K562 (cell line): ENCODE results near the gene AP1AR. TPM values are rescaled to one million over a fixed set of nuclear protein-coding genes. Genes with fewer than 3 reads are reported as not detected.
A peak's percentile ranks its signal among the peaks of the same experiment; 100 is the strongest.

Source experiments
- ATAC-seq: fragments of 200-7000 bp; cut with Tn5 transposase; 3 replicates; pipeline ENCODE4 v1.9.1; 2020; ENCODE audit warnings: moderate library complexity
- BruUV-seq: library from RNA; stranded (reverse); fragments of 400-500 nt; replicated peaks from 2 replicates; lab custom pipeline; 2021; lab: Mats Ljungman, UMichigan
- CTCF ChIA-PET: fragments of 300-600 bp; formaldehyde crosslinking; extraction: SDS; loops from one replicate; lab custom pipeline; 2021; ENCODE audit warnings: low intra/inter-chr PET ratio; lab: Yijun Ruan, JAX
- POLR2A ChIA-PET: fragments of 300-600, 350-650 bp; sonication (Branson Sonifier 250); formaldehyde crosslinking; extraction: SDS; loops from one replicate; lab custom pipeline; 2021; ENCODE audit warnings: antibody characterized with exemption, inconsistent platforms; lab: Yijun Ruan, JAX
- DNase-seq, 4 experiments: peaks; one replicate each; pipeline versions ENCODE4 v3.0.0 to v3.0.0-alpha.2; 2011 to 2018; ENCODE audit warnings: low spot score in 3 of 4, mixed read lengths in 3 of 4; ENCODE audit errors: extremely low read depth in 1 of 4
- FAIRE-seq: peaks from 2 replicates; lab custom pipeline; 2011; peaks lifted over from hg19 to GRCh38; lab: Jason Lieb, UNC
- H2AFZ ChIP-seq: 2 replicates; pipeline ENCODE4 v1.6.0; 2011; ENCODE audit warnings: low read depth, low read length, control low read depth, inconsistent platforms
- H3K27ac ChIP-seq: fragments of 200-600 bp; 3 replicates; pipeline ENCODE4 v1.8.0; 2011; ENCODE audit warnings: low read depth, mild to moderate bottlenecking, control low read depth, inconsistent platforms, low read length, moderate library complexity, mixed read lengths; ENCODE audit errors: extremely low read depth
- H3K27me3 ChIP-seq, 2 experiments: fragments of 300-600 bp in 1 of 2; 2 replicates in 1 of 2; 3 replicates in 1 of 2; pipeline versions ENCODE4 v1.6.0 to v1.8.0; 2011; ENCODE audit warnings: inconsistent platforms in 2 of 2, low read length in 2 of 2, mild to moderate bottlenecking in 1 of 2, mixed read lengths in 1 of 2, moderate library complexity in 1 of 2; ENCODE audit not compliant: control insufficient read depth in 2 of 2, insufficient read depth in 2 of 2
- H3K36me3 ChIP-seq: fragments of 300-600 bp; 3 replicates; pipeline ENCODE4 v1.8.0; 2011; ENCODE audit warnings: mild to moderate bottlenecking, low read length, inconsistent platforms; ENCODE audit not compliant: control insufficient read depth, insufficient read depth
- H3K4me1 ChIP-seq, 2 experiments: fragments of 200-600 bp in 1 of 2; replicated peaks in 1 of 2; 2 replicates in 1 of 2; 3 replicates in 1 of 2; pipeline versions ENCODE4 v1.5.1 to v1.8.0; 2011; ENCODE audit warnings: inconsistent platforms in 2 of 2, low read length in 2 of 2, mild to moderate bottlenecking in 1 of 2, mixed read lengths in 1 of 2, moderate library complexity in 1 of 2; ENCODE audit not compliant: control insufficient read depth in 2 of 2, insufficient read depth in 2 of 2
- H3K4me2 ChIP-seq: 2 replicates; pipeline ENCODE4 v1.6.1; 2011; ENCODE audit warnings: low read length, control low read depth, inconsistent platforms, mixed read lengths; ENCODE audit not compliant: insufficient read depth
- H3K4me3 ChIP-seq: fragments of 200-600 bp; sonication (generic), shearing (Covaris generic); 2 replicates; pipeline ENCODE4 v1.5.1; 2016; ENCODE audit warnings: control low read depth, inconsistent platforms
- H3K79me2 ChIP-seq: fragments of 200-600 bp; 3 replicates; pipeline ENCODE4 v1.8.0; 2011; ENCODE audit warnings: low read length, inconsistent platforms; ENCODE audit not compliant: control insufficient read depth, insufficient read depth
- H3K9ac ChIP-seq, 2 experiments: 2 replicates each; pipeline versions ENCODE4 v1.6.0 to v1.6.1; 2011; ENCODE audit warnings: low read depth in 2 of 2, low read length in 2 of 2, control low read depth in 1 of 2, inconsistent platforms in 1 of 2, mild to moderate bottlenecking in 1 of 2, mixed read lengths in 1 of 2; ENCODE audit not compliant: insufficient read depth in 1 of 2
- H3K9me1 ChIP-seq: one replicate; pipeline ENCODE4 v1.6.0; 2011; ENCODE audit warnings: inconsistent platforms, mild to moderate bottlenecking, low read length, moderate library complexity; ENCODE audit not compliant: control insufficient read depth, insufficient read depth
- H3K9me3 ChIP-seq: replicated peaks from 2 replicates; pipeline ENCODE4 v1.5.1; 2011; ENCODE audit warnings: low read depth, low read length, inconsistent platforms; ENCODE audit not compliant: control insufficient read depth, insufficient read depth
- H4K20me1 ChIP-seq: replicated peaks from 2 replicates; pipeline ENCODE4 v1.6.1; 2011; ENCODE audit warnings: low read length, inconsistent platforms, mixed read lengths; ENCODE audit not compliant: control insufficient read depth, insufficient read depth
- BMI1 ChIP-seq: fragments of 150-350 bp; IDR thresholded peaks from 2 replicates; pipeline ENCODE4 v1.6.1; 2014; ENCODE audit warnings: low read length
- CTBP1 ChIP-seq: fragments of 450-650 bp; IDR thresholded peaks from 2 replicates; pipeline ENCODE4 v1.6.1; 2016; ENCODE audit warnings: borderline replicate concordance
- TCF3 ChIP-seq: sonication (generic); formaldehyde crosslinking; IDR thresholded peaks from 2 replicates; pipeline ENCODE4 v1.4.0; 2020; ENCODE audit warnings: mild to moderate bottlenecking, missing genetic modification reagents
- YBX1 ChIP-seq: fragments of 450-650 bp; IDR thresholded peaks from 2 replicates; pipeline ENCODE4 v1.7.1; 2016; ENCODE audit warnings: mild to moderate bottlenecking
- YY1 ChIP-seq, 3 experiments: IDR thresholded peaks; 2 replicates each; pipeline ENCODE4 v1.6.1; 2011; ENCODE audit warnings: low read length in 2 of 3, mild to moderate bottlenecking in 2 of 3, moderate library complexity in 2 of 3, borderline replicate concordance in 1 of 3, control low read depth in 1 of 3, low read depth in 1 of 3; ENCODE audit not compliant: insufficient read depth in 3 of 3, insufficient replicate concordance in 2 of 3, control insufficient read depth in 1 of 3, insufficient read length in 1 of 3; ENCODE audit errors: extremely low read depth in 1 of 3
- ZNF146 ChIP-seq: IDR thresholded peaks from one replicate; pipeline ENCODE4 v1.6.1; 2018; ENCODE audit warnings: missing compliant biosample characterization; ENCODE audit not compliant: unreplicated experiment
- ZNF24 ChIP-seq: fragments of 450-650 bp; IDR thresholded peaks from 2 replicates; pipeline ENCODE4 v1.6.1; 2016
- ZNF695 ChIP-seq: fragments of 450-650 bp; formaldehyde crosslinking; IDR thresholded peaks from 2 replicates; pipeline ENCODE4 v1.4.0; 2020; ENCODE audit warnings: mild to moderate bottlenecking, moderate library complexity
- ZNF764 ChIP-seq: fragments of 250-450 bp; sonication (Bioruptor Pico); IDR thresholded peaks from 2 replicates; pipeline ENCODE4 v1.4.0; 2020; ENCODE audit warnings: low read depth, mild to moderate bottlenecking, moderate library complexity
- WGBS: fragments of 100-300 bp; shearing (Covaris generic); methylation state at CpG from one replicate; pipeline ENCODE4 v1.1.6; 2016; ENCODE audit warnings: low coverage, mixed read lengths; ENCODE audit not compliant: insufficient coverage; ENCODE audit errors: missing lambda C conversion rate; 5-methylcytosine and 5-hydroxymethylcytosine counted together
- in situ Hi-C: fragments of 300-500 bp; cut with MboI; formaldehyde crosslinking; loops from 4 replicates; pipeline ENCODE4 v1.15.0; 2018; ENCODE audit warnings: inconsistent platforms, mixed read lengths
- intact Hi-C: fragments of 100-400 bp; cut with micrococcal nuclease; formaldehyde crosslinking; loops from 2 replicates; pipeline ENCODE4 v1.14.2; 2022
- polyA plus RNA-seq, 8 experiments: library from polyadenylated mRNA; depleted of rRNA in 4 of 8; stranded (reverse) in 5 of 8; unstranded in 3 of 8; fragments of >200 nt; fragmentation: Nextera tagmentation in 2 of 8; fragmentation: Illumina TruSeq in 1 of 8; extraction: Ambion mirVana in 2 of 8; extraction: Trizol in 1 of 8; gene quantifications; 2 replicates each; pipeline versions ENCODE4 v1.2.1 to v1.2.3, GENCODE V29; 2011 to 2014; ENCODE audit warnings: inconsistent platforms in 1 of 8, missing spikeins in 1 of 8
- total RNA-seq, 7 experiments: library from RNA; depleted of rRNA in 6 of 7; stranded (reverse); fragments of >200 nt in 6 of 7; fragmentation: Illumina TruSeq in 2 of 7; extraction: Trizol in 2 of 7; gene quantifications; 2 replicates each; pipeline versions ENCODE4 v1.2.1 to v1.2.3, GENCODE V29; 2011 to 2021; ENCODE audit warnings: low replicate concordance in 1 of 7
- TF ChIP-seq, protein P1 (sequence below), 2 experiments: fragments of 450-650 bp; formaldehyde crosslinking in 1 of 2; IDR thresholded peaks; 2 replicates each; pipeline versions ENCODE4 v1.4.0 to v1.6.1; 2014 to 2020; ENCODE audit warnings: mild to moderate bottlenecking in 2 of 2, borderline replicate concordance in 1 of 2, low read depth in 1 of 2
- TF ChIP-seq, protein P2 (sequence below): fragments of 250-450 bp; sonication (Bioruptor Pico); IDR thresholded peaks from 2 replicates; pipeline ENCODE4 v1.5.0; 2021
- TF ChIP-seq, protein P3 (sequence below): fragments of 250-450 bp; sonication (Bioruptor Pico); IDR thresholded peaks from 2 replicates; pipeline ENCODE4 v1.8.0; 2022; ENCODE audit warnings: moderate library complexity, mild to moderate bottlenecking, inconsistent platforms

Gene AP1AR
- total and polyA plus RNA-seq, 9 of the 15 experiments (the other 6 are each of a cell fraction or from before 2014, with no cell fraction given) = 2.6 to 20.7 (median 12.2) TPM

DNA sequence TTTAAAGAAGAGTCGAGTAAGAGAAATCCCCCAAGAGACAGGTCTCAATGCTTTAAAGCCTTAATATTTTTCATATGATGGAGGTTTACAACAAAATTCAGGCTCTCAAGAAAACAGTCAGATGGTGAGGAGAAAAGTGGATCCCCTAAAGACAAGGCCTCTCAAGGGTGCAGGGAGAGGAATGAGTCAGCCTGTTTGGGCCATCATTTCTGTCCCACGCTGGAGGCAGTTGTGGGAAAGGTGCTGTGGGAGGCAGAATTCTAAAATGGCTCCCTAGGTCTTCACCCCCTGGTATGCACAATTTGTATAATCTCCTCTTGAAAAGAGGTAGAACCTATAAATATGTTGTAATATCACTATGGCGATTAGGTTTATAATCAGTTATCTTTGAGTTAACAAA, 58.8 kb downstream of the AP1AR start:
- peaks cover 6 to 11% of the 10 kb centered on the region in 2 experiments; a peak in 4 of 5 replicates for H3K4me1 ChIP-seq
- H2AFZ ChIP-seq = peak overlapping the region; percentile 93
- no peaks in the 10 kb centered on the region for H4K20me1 ChIP-seq
- H3K27me3 ChIP-seq = no peaks in the 10 kb centered on the region
- no peak overlapping the region; the same call in 1 of the 2 replicates for H3K4me2 ChIP-seq
- H3K27ac ChIP-seq = no peak overlapping the region
- H3K9me3 ChIP-seq = no peaks in the 10 kb centered on the region
- no TSS peak for BruUV-seq
- H3K9me1 ChIP-seq = no peaks in the 10 kb centered on the region
- intact Hi-C loops = no loop called here
- no peak overlapping the region for H3K4me3 ChIP-seq
- 25% methylated on average over 3 of the region's 3 CpGs for WGBS
- ATAC-seq (0 out of 3 replicates have a peak, but pooled peaks have one; percentile 10), FAIRE-seq (no peak), DNase-seq (peak in 2 of 4 experiments; percentile 30 to 36)
- POLR2A ChIA-PET = no interaction called here
- no peak overlapping the region for H3K9ac ChIP-seq
- H3K79me2 ChIP-seq = no peaks in the 10 kb centered on the region
- in situ Hi-C loops = no loop called here
- no peaks in the 10 kb centered on the region for H3K36me3 ChIP-seq
- CTCF ChIA-PET = interaction anchor here (0.6 kb wide), 1 partner anchor 76 kb away, joined by 3 read pairs; no protein-coding TSS in a partner anchor
- TF ChIP-seq ZNF764 (CRISPR knock-in tag) = no peak
- TF ChIP-seq, protein P1, sequence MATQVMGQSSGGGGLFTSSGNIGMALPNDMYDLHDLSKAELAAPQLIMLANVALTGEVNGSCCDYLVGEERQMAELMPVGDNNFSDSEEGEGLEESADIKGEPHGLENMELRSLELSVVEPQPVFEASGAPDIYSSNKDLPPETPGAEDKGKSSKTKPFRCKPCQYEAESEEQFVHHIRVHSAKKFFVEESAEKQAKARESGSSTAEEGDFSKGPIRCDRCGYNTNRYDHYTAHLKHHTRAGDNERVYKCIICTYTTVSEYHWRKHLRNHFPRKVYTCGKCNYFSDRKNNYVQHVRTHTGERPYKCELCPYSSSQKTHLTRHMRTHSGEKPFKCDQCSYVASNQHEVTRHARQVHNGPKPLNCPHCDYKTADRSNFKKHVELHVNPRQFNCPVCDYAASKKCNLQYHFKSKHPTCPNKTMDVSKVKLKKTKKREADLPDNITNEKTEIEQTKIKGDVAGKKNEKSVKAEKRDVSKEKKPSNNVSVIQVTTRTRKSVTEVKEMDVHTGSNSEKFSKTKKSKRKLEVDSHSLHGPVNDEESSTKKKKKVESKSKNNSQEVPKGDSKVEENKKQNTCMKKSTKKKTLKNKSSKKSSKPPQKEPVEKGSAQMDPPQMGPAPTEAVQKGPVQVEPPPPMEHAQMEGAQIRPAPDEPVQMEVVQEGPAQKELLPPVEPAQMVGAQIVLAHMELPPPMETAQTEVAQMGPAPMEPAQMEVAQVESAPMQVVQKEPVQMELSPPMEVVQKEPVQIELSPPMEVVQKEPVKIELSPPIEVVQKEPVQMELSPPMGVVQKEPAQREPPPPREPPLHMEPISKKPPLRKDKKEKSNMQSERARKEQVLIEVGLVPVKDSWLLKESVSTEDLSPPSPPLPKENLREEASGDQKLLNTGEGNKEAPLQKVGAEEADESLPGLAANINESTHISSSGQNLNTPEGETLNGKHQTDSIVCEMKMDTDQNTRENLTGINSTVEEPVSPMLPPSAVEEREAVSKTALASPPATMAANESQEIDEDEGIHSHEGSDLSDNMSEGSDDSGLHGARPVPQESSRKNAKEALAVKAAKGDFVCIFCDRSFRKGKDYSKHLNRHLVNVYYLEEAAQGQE (IDR thresholded peaks at IDR 0.05; ENCODE audit: borderline replicate concordance) = no peak
- TF ChIP-seq, protein P1 (CRISPR knock-in tag; IDR thresholded peaks at IDR 0.05; ENCODE audit: low read depth) = no peak
- no peak for TF ChIP-seq TCF3
- peak; percentile 29; the same call in 1 of the 2 replicates for TF ChIP-seq CTBP1
- no peak for TF ChIP-seq ZNF695
- no peak for TF ChIP-seq ZNF146 (CRISPR knock-in tag)
- TF ChIP-seq YY1 (IDR thresholded peaks at IDR 0.05; ENCODE audit: borderline replicate concordance in 1 of 3, control insufficient read depth in 1 of 3, extremely low read depth in 1 of 3, insufficient read depth in 3 of 3, insufficient read length in 1 of 3, insufficient replicate concordance in 2 of 3, low read depth in 1 of 3, low read length in 2 of 3) = peak in 1 of 3 experiments; percentile 35
- no peak for TF ChIP-seq BMI1
- TF ChIP-seq, protein P2, sequence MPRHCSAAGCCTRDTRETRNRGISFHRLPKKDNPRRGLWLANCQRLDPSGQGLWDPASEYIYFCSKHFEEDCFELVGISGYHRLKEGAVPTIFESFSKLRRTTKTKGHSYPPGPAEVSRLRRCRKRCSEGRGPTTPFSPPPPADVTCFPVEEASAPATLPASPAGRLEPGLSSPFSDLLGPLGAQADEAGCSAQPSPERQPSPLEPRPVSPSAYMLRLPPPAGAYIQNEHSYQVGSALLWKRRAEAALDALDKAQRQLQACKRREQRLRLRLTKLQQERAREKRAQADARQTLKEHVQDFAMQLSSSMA (CRISPR knock-in tag) = no peak
- TF ChIP-seq YBX1 = no peak
- TF ChIP-seq, protein P3, sequence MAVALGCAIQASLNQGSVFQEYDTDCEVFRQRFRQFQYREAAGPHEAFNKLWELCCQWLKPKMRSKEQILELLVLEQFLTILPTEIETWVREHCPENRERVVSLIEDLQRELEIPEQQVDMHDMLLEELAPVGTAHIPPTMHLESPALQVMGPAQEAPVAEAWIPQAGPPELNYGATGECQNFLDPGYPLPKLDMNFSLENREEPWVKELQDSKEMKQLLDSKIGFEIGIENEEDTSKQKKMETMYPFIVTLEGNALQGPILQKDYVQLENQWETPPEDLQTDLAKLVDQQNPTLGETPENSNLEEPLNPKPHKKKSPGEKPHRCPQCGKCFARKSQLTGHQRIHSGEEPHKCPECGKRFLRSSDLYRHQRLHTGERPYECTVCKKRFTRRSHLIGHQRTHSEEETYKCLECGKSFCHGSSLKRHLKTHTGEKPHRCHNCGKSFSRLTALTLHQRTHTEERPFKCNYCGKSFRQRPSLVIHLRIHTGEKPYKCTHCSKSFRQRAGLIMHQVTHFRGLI = no peak
- no peak for TF ChIP-seq ZNF24
